CD14-positive monocyte (primary cell): ENCODE data around the gene FBXL12. TPM values are rescaled to one million over a fixed set of nuclear protein-coding genes. Genes with fewer than 3 reads are reported as not detected.
A peak's percentile ranks its signal among the peaks of the same experiment; 100 is the strongest.

ENCODE experiments used
- DNase-seq, 3 donors: peaks; one replicate each; pipeline ENCODE4 v3.0.0-alpha.2; 2011 to 2022
- H2AFZ ChIP-seq: 2 replicates; pipeline ENCODE4 v1.6.0; 2012; ENCODE audit warnings: mild to moderate bottlenecking, low read depth, low read length, inconsistent platforms; ENCODE audit not compliant: insufficient read depth, poor library complexity, severe bottlenecking
- H3K27ac ChIP-seq, 2 donors: 1 replicate in 1 of 2; 2 replicates in 1 of 2; pipeline ENCODE4 v1.5.1; 2012 to 2013; ENCODE audit warnings: low read length in 2 of 2, control low read depth in 1 of 2, inconsistent platforms in 1 of 2, low read depth in 1 of 2, mild to moderate bottlenecking in 1 of 2
- H3K27me3 ChIP-seq, 2 donors: one replicate each; pipeline versions ENCODE4 v1.6.0 to v1.6.1; 2011 to 2013; ENCODE audit warnings: low read length in 2 of 2; ENCODE audit not compliant: control insufficient read depth in 2 of 2, insufficient read depth in 2 of 2
- H3K36me3 ChIP-seq, 2 donors: replicated peaks in 1 of 2; 1 replicate in 1 of 2; 2 replicates in 1 of 2; pipeline versions ENCODE4 v1.5.1 to v1.6.1; 2012 to 2013; ENCODE audit warnings: low read length in 2 of 2, control low read depth in 1 of 2, inconsistent platforms in 1 of 2, mild to moderate bottlenecking in 1 of 2; ENCODE audit not compliant: insufficient read depth in 2 of 2, control insufficient read depth in 1 of 2
- H3K4me1 ChIP-seq, 2 donors: 1 replicate in 1 of 2; 2 replicates in 1 of 2; pipeline versions ENCODE4 v1.5.1 to v1.6.1; 2012 to 2013; ENCODE audit warnings: low read length in 2 of 2, control low read depth in 1 of 2, inconsistent platforms in 1 of 2, mild to moderate bottlenecking in 1 of 2, moderate library complexity in 1 of 2; ENCODE audit not compliant: insufficient read depth in 2 of 2, control insufficient read depth in 1 of 2
- H3K4me2 ChIP-seq: replicated peaks from 2 replicates; pipeline ENCODE3; 2012; ENCODE audit warnings: low read length, moderate library complexity, mild to moderate bottlenecking; ENCODE audit not compliant: poor library complexity, severe bottlenecking; ENCODE audit errors: extremely low read depth
- H3K4me3 ChIP-seq, 3 experiments: fragments of 200-600 bp in 1 of 3; sonication (generic) in 1 of 3; replicated peaks in 1 of 3; 1 replicate in 2 of 3; 2 replicates in 1 of 3; pipeline ENCODE4 v1.5.1; 2011 to 2013; ENCODE audit warnings: low read length in 3 of 3, mild to moderate bottlenecking in 3 of 3, control low read depth in 2 of 3, low read depth in 2 of 3, inconsistent platforms in 1 of 3, moderate library complexity in 1 of 3
- H3K79me2 ChIP-seq: 2 replicates; pipeline ENCODE4 v1.6.0; 2012; ENCODE audit warnings: mild to moderate bottlenecking, control low read depth, inconsistent platforms, low read length, moderate library complexity; ENCODE audit not compliant: insufficient read depth
- H3K9ac ChIP-seq: 2 replicates; pipeline ENCODE4 v1.6.0; 2017; ENCODE audit warnings: low read length, mild to moderate bottlenecking; ENCODE audit not compliant: insufficient read depth, poor library complexity, severe bottlenecking
- H3K9me3 ChIP-seq, 2 donors: replicated peaks in 1 of 2; 1 replicate in 1 of 2; 2 replicates in 1 of 2; pipeline versions ENCODE4 v1.5.1 to v1.6.1; 2012 to 2013; ENCODE audit warnings: low read length in 2 of 2, control low read depth in 1 of 2; ENCODE audit not compliant: control insufficient read depth in 1 of 2, insufficient read depth in 1 of 2
- H4K20me1 ChIP-seq: 2 replicates; pipeline ENCODE4 v1.6.0; 2012; ENCODE audit warnings: mild to moderate bottlenecking, low read length, control low read depth, moderate library complexity; ENCODE audit not compliant: insufficient read depth
- H3K27ac Mint-ChIP-seq, 7 donors: one replicate each; pipeline ENCODE4 v1.8.0; 2020; ENCODE audit warnings: mild to moderate bottlenecking in 7 of 7, mixed read lengths in 7 of 7, moderate library complexity in 6 of 7, inconsistent platforms in 2 of 7
- H3K27me3 Mint-ChIP-seq, 3 donors: one replicate each; pipeline ENCODE4 v1.8.0; 2021 to 2022; ENCODE audit warnings: low read depth in 3 of 3, mild to moderate bottlenecking in 3 of 3, mixed read lengths in 3 of 3, moderate library complexity in 3 of 3, inconsistent platforms in 1 of 3
- H3K36me3 Mint-ChIP-seq, 2 donors: one replicate each; pipeline ENCODE4 v1.8.0; 2020; ENCODE audit warnings: mixed read lengths in 2 of 2, inconsistent platforms in 1 of 2, mild to moderate bottlenecking in 1 of 2
- H3K4me1 Mint-ChIP-seq: one replicate; pipeline ENCODE4 v1.8.0; 2020; ENCODE audit warnings: mild to moderate bottlenecking, mixed read lengths
- H3K4me3 Mint-ChIP-seq, 2 donors: one replicate each; pipeline ENCODE4 v1.8.0; 2020; ENCODE audit warnings: mild to moderate bottlenecking in 2 of 2, mixed read lengths in 2 of 2, moderate library complexity in 1 of 2
- H3K9me3 Mint-ChIP-seq, 7 donors: one replicate each; pipeline ENCODE4 v1.8.0; 2020 to 2022; ENCODE audit warnings: mixed read lengths in 7 of 7, mild to moderate bottlenecking in 6 of 7, moderate library complexity in 6 of 7, inconsistent platforms in 2 of 7
- WGBS: methylation state at CpG from one replicate; pipeline ENCODE4 v1.1.5; 2013; ENCODE audit warnings: missing lambda C conversion rate; ENCODE audit not compliant: insufficient coverage; 5-methylcytosine and 5-hydroxymethylcytosine counted together
- intact Hi-C, 2 donors: fragments of 100-400 bp; cut with micrococcal nuclease; formaldehyde crosslinking; loops; one replicate each; pipeline versions ENCODE4 v1.15.0 to v1.15.1; 2023
- polyA plus RNA-seq, 3 donors: library from polyadenylated mRNA; depleted of rRNA in 1 of 3; unstranded in 2 of 3; stranded (reverse) in 1 of 3; fragments of 300-500 nt in 2 of 3; fragments of >200 nt in 1 of 3; fragmentation: Illumina TruSeq in 2 of 3; gene quantifications; 1 replicate in 2 of 3; 2 replicates in 1 of 3; pipeline ENCODE4 v1.2.3, GENCODE V29; 2012 to 2021
- TF ChIP-seq, protein P1 (sequence below): fragments of 200-600 bp; IDR thresholded peaks from one replicate; pipeline ENCODE4 v1.8.0; 2022; ENCODE audit warnings: antibody characterized with exemption, mild to moderate bottlenecking

FBXL12 gene
- polyA plus RNA-seq, 3 donors: 6.6 to 49.8 (median 8.1) TPM

DNA sequence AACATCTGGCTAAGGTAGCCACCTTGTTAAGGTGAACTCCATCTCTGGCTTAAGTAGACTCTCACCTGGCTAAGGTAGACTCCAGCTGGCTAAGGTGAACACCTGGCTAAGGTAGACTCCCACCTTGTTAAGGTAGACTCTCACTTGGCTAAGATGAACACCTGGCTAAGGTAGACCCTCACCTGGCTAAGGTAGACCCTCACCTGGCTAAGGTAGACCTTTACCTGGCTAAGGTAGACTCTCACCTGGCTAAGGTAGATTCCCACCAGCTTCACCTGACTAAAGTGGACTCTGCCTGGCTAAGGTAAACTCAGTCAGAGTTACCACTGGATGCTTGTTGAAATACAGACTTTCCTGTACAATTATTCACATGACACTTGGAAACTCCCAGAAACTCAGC is 39.9 kb upstream of the FBXL12 start:
- TF ChIP-seq, protein P1, sequence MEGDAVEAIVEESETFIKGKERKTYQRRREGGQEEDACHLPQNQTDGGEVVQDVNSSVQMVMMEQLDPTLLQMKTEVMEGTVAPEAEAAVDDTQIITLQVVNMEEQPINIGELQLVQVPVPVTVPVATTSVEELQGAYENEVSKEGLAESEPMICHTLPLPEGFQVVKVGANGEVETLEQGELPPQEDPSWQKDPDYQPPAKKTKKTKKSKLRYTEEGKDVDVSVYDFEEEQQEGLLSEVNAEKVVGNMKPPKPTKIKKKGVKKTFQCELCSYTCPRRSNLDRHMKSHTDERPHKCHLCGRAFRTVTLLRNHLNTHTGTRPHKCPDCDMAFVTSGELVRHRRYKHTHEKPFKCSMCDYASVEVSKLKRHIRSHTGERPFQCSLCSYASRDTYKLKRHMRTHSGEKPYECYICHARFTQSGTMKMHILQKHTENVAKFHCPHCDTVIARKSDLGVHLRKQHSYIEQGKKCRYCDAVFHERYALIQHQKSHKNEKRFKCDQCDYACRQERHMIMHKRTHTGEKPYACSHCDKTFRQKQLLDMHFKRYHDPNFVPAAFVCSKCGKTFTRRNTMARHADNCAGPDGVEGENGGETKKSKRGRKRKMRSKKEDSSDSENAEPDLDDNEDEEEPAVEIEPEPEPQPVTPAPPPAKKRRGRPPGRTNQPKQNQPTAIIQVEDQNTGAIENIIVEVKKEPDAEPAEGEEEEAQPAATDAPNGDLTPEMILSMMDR: no peak
- H3K9me3 Mint-ChIP-seq: peaks cover 0 to 5% (median 4%) of the 10 kb centered on the region in 7 donors
- no peak overlapping the region for H3K4me2 ChIP-seq
- no peak overlapping the region for H2AFZ ChIP-seq
- DNase-seq: no peak
- no peaks in the 10 kb centered on the region for H3K36me3 ChIP-seq
- peaks cover 2 to 9% (median 3%) of the 10 kb centered on the region in 3 donors for H3K27me3 Mint-ChIP-seq
- peaks cover 0 to 12% of the 10 kb centered on the region in 2 donors for H3K4me1 ChIP-seq
- no peaks in the 10 kb centered on the region for H4K20me1 ChIP-seq
- H3K27me3 ChIP-seq: no peaks in the 10 kb centered on the region
- H3K36me3 Mint-ChIP-seq: peaks cover 0 to 5% of the 10 kb centered on the region in 2 donors
- no peaks in the 10 kb centered on the region for H3K79me2 ChIP-seq
- H3K27ac Mint-ChIP-seq: no peak overlapping the region
- H3K4me3 ChIP-seq: no peak overlapping the region
- H3K4me3 Mint-ChIP-seq: no peak overlapping the region
- H3K9ac ChIP-seq: no peak overlapping the region
- H3K4me1 Mint-ChIP-seq: peaks cover 14% of the 10 kb centered on the region
- H3K9me3 ChIP-seq: no peaks in the 10 kb centered on the region
- intact Hi-C loops: no loop called here
- no peak overlapping the region for H3K27ac ChIP-seq

- H3K27me3 Mint-ChIP-seq: peaks cover 2 to 9% (median 3%) of the 10 kb centered on the region in 3 donors
- H3K4me2 ChIP-seq: no peak overlapping the region
- no peak overlapping the region for H3K4me3 ChIP-seq
- H3K27me3 ChIP-seq: no peaks in the 10 kb centered on the region
- no peak overlapping the region for H3K27ac ChIP-seq
- no peak for DNase-seq
- H3K9ac ChIP-seq: no peak overlapping the region
- no peaks in the 10 kb centered on the region for H3K36me3 ChIP-seq
- no peaks in the 10 kb centered on the region for H4K20me1 ChIP-seq
- TF ChIP-seq, protein P1: no peak
- no peaks in the 10 kb centered on the region for H3K79me2 ChIP-seq
- 58% methylated on average over 8 of the region's 10 CpGs for WGBS
- H3K27ac Mint-ChIP-seq: peak overlapping the region in 2 of 7 donors; percentile 59 to 79
- peaks cover 0 to 12% of the 10 kb centered on the region in 2 donors for H3K4me1 ChIP-seq
- H3K9me3 ChIP-seq: no peaks in the 10 kb centered on the region
- H2AFZ ChIP-seq: no peak overlapping the region
- peaks cover 0 to 5% (median 4%) of the 10 kb centered on the region in 7 donors for H3K9me3 Mint-ChIP-seq
- peaks cover 0 to 5% of the 10 kb centered on the region in 2 donors for H3K36me3 Mint-ChIP-seq
- no peak overlapping the region for H3K4me3 Mint-ChIP-seq
- intact Hi-C loops: no loop called here
- H3K4me1 Mint-ChIP-seq: peaks cover 14% of the 10 kb centered on the region
These were observed 39.3 kb upstream of the FBXL12 start for GRCh38 chr19:9857920-9858746.
